GM12865 (cell line): ENCODE measurements around the gene TBC1D2.

Experiments
- DNase-seq: peaks from one replicate; pipeline ENCODE4 v3.0.0; 2010; ENCODE audit warnings: low read depth
- H3K4me3 ChIP-seq: 2 replicates; pipeline ENCODE4 v1.5.1; 2011; ENCODE audit warnings: mild to moderate bottlenecking, low read depth, low read length, control low read depth
- TF ChIP-seq, protein P1 (sequence below): IDR thresholded peaks from 2 replicates; pipeline ENCODE4 v1.5.1; 2011; ENCODE audit warnings: low read length, control low read depth, low read depth, inconsistent platforms; ENCODE audit not compliant: insufficient read depth; ENCODE audit errors: missing control alignments

TBC1D2 gene, protein sequence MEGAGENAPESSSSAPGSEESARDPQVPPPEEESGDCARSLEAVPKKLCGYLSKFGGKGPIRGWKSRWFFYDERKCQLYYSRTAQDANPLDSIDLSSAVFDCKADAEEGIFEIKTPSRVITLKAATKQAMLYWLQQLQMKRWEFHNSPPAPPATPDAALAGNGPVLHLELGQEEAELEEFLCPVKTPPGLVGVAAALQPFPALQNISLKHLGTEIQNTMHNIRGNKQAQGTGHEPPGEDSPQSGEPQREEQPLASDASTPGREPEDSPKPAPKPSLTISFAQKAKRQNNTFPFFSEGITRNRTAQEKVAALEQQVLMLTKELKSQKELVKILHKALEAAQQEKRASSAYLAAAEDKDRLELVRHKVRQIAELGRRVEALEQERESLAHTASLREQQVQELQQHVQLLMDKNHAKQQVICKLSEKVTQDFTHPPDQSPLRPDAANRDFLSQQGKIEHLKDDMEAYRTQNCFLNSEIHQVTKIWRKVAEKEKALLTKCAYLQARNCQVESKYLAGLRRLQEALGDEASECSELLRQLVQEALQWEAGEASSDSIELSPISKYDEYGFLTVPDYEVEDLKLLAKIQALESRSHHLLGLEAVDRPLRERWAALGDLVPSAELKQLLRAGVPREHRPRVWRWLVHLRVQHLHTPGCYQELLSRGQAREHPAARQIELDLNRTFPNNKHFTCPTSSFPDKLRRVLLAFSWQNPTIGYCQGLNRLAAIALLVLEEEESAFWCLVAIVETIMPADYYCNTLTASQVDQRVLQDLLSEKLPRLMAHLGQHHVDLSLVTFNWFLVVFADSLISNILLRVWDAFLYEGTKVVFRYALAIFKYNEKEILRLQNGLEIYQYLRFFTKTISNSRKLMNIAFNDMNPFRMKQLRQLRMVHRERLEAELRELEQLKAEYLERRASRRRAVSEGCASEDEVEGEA

DNA sequence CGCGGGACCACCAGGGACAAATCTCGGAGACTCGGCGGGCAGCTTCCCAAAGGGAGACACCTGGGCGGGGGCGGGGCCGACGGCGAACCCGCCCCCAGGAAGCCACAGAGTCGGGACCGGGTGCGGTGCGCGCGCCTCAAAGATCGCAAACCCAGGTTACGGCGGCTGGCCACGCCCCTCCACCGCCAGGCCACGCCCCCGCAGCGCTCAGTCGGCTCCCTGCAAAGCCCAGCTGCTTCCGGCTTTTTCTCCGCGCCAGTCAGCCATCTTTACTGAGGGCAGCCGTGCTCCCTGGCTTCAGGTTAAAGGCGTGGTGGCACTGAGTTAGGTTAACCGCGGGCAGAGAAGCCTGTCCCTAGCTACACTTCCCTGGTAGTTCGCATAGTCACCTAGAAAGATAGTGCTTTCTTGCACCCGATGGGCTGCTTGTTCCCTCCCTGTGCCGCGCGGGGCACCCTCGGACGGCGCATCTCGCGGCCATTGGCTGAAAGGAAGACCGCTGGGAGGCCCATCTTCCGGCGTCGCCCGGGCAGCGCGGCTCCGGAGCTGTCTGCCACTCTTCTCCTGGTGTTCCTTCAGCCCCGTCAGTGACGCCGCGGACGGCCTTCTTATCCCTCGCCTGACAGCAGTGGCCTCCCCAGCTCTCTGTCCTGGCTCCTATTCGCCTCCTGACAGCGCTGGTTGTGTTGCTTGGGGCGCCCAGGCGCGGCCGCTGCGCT lies at the start of gene TBC1D2:
TBC1D2 (minus strand) TSS at position 72 of the 719 bp plus-strand sequence. CDS start 108 bp downstream, outside the sequence.
- peak within 1 kb of the TSS; percentile 89 for H3K4me3 ChIP-seq
- DNase-seq = peak; percentile 97
- TF ChIP-seq, protein P1, sequence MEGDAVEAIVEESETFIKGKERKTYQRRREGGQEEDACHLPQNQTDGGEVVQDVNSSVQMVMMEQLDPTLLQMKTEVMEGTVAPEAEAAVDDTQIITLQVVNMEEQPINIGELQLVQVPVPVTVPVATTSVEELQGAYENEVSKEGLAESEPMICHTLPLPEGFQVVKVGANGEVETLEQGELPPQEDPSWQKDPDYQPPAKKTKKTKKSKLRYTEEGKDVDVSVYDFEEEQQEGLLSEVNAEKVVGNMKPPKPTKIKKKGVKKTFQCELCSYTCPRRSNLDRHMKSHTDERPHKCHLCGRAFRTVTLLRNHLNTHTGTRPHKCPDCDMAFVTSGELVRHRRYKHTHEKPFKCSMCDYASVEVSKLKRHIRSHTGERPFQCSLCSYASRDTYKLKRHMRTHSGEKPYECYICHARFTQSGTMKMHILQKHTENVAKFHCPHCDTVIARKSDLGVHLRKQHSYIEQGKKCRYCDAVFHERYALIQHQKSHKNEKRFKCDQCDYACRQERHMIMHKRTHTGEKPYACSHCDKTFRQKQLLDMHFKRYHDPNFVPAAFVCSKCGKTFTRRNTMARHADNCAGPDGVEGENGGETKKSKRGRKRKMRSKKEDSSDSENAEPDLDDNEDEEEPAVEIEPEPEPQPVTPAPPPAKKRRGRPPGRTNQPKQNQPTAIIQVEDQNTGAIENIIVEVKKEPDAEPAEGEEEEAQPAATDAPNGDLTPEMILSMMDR = no peak

DNA sequence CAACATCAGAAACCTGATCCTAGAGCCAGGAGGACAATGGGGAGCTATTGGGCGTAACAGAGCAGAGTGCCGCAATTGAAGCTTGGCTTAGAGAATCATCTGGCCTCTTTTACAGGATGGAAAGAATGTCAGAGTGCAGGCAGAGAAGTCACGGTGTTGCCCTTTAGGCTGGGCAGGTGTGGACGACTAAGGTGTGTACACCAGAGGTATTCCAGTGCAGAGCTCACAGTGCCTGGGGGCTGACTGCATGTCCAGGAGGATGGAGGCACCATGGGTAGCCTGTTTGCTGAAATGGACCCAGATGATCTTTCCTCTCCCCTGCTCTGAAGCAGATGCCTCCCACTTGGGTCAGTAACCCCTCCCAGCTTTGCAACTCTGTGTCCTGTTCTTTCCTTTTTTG lies 48.9 kb upstream of the TBC1D2 start:
- H3K4me3 ChIP-seq = no peak overlapping the region
- DNase-seq = no peak
- TF ChIP-seq, protein P1 = no peak

DNA sequence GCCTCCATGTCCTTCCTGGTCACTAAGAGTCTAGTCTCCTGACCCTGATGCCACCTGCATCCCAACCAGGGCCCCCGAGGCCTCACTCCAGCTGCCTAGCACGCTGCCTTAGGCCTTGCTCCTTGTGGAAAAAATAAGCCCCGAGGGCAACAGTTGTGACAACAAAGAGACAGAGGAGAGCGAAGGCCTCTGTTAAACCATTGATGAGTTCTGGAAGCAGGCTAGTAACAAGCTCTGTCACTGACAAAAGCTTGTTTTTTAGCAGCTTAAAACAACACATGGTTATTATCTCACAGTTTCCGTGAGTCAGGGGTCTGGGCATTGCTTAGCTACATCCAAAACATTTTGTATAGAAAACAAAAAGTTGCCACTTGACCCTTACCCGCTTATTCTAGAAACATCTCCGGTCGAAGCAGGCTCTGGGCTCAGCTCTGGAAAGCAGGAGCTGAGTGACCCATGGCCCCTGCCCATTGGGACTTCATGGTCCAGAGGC lies 48.2 kb upstream of the TBC1D2 start:
- TF ChIP-seq, protein P1 = no peak
- H3K4me3 ChIP-seq = no peak overlapping the region
- no peak for DNase-seq

DNA sequence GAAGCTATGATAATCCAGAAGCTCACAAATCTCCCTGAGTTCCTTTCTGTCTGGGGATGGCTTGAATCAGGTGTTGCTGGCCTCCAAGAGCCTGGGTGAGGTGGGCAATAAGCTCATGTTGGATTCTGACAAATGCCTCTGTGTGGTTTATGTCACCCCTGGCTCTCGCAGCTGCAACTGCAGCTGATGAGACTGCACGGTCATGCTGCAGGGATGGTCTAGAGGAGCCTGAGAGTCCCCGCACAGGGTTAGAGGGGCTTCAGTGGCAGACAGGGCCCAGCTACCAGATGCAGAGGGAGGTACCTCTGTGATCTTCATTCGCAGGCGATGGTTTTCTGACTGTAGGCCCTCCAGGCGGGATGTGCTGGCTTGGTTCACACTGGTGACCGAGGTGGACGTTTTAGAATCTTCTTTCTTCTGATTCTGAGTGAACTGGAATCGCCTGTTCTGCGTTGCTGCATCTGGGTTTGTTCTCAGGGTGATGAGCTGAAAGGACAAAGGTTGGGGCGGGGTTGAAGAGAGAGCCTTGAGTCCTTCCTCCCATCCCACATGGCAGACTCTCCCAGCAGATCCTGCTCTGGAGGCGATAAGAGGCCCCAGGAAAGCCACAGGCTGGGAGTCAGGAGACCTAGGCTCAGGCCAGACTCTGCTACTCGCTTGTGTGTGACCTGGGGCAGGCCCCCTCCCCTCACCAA lies 47.6 kb upstream of the TBC1D2 start:
- H3K4me3 ChIP-seq = no peak overlapping the region
- no peak for DNase-seq
- TF ChIP-seq, protein P1 = no peak

DNA sequence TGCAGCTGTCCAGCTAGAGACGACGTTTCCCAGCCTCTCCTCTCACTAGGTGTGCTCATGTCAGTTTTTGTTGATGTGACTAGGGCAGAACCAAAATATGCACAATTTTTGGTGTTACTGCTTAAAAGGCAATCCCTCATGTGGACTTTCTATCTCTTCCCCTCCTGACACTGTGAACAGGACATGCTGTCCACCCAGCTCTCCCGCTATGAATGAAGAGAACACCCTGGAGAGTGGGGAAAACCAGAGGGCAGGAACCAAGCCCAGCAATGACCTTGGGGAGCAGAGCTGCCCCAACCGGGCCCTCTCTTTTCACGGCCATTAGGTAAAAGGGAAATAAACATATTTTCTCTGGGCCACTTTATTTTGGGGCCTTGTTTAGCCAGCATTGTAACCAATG lies 46.7 kb upstream of the TBC1D2 start:
- TF ChIP-seq, protein P1 = no peak
- DNase-seq = no peak
- H3K4me3 ChIP-seq = no peak overlapping the region

DNA sequence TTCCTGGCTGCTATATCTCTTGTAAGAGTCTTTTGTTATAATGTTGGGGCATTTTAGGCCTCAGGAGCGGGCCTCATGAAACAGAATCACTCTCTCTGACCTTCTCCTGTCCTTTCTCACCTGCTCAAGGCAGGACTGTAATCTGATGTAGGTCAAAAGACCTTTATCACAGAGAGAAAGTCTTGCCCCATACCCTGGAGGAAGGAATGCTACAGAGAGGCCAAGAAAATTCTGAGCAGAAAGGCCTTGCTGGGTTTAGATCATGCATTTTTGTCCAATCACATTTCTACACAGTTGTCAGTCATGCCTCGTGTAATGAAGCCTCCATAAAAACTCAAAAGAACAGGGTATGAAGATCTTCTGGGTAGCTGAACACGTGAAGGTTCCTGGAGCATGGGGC lies 45.2 kb upstream of the TBC1D2 start:
- no peak overlapping the region for H3K4me3 ChIP-seq
- TF ChIP-seq, protein P1 = no peak
- DNase-seq = no peak
